K562 (cell line): ENCODE measurements around the gene NRF1. TPM values are rescaled to one million over a fixed set of nuclear protein-coding genes. Genes with fewer than 3 reads are reported as not detected.

Experiments
- CHD4 ChIP-seq: fragments of 200-600 bp; sonication (generic); IDR thresholded peaks from 3 replicates; pipeline ENCODE4 v1.6.1; 2012; ENCODE audit warnings: low read depth, mild to moderate bottlenecking, mixed read lengths, low read length, inconsistent platforms; ENCODE audit not compliant: insufficient read depth, insufficient replicate concordance, poor library complexity, severe bottlenecking
- CREM ChIP-seq: IDR thresholded peaks from 2 replicates; pipeline ENCODE4 v1.6.1; 2014; ENCODE audit warnings: antibody characterized with exemption, low read depth
- FOXJ2 ChIP-seq: fragments of 200-800 bp; sonication (Bioruptor generic); IDR thresholded peaks from 2 replicates; pipeline ENCODE4 v1.6.1; 2016; ENCODE audit warnings: missing genetic modification characterization, missing compliant biosample characterization
- FOXP4 ChIP-seq: sonication (generic); formaldehyde crosslinking; IDR thresholded peaks from 2 replicates; pipeline ENCODE4 v1.8.0; 2022; ENCODE audit warnings: mild to moderate bottlenecking, missing genetic modification reagents, borderline replicate concordance
- GATAD2A ChIP-seq: fragments of 450-650 bp; IDR thresholded peaks from 2 replicates; pipeline ENCODE4 v1.6.1; 2017
- HDAC1 ChIP-seq, 2 experiments: fragments of 450-650 bp; IDR thresholded peaks; 2 replicates each; pipeline ENCODE4 v1.6.1; 2016 to 2017; ENCODE audit warnings: inconsistent platforms in 1 of 2, mild to moderate bottlenecking in 1 of 2, moderate library complexity in 1 of 2
- HDAC6 ChIP-seq: IDR thresholded peaks from 2 replicates; pipeline ENCODE4 v1.6.1; 2012; ENCODE audit warnings: low read depth, mild to moderate bottlenecking, control low read depth, inconsistent platforms, low read length, moderate library complexity
- ID3 ChIP-seq, 2 experiments: fragments of 250-450 bp in 1 of 2; fragments of 450-650 bp in 1 of 2; sonication (Bioruptor Pico) in 1 of 2; IDR thresholded peaks; 2 replicates each; pipeline versions ENCODE4 v1.6.1 to v1.8.0; 2016 to 2021; ENCODE audit warnings: mild to moderate bottlenecking in 2 of 2, moderate library complexity in 2 of 2, missing compliant biosample characterization in 1 of 2, missing genetic modification characterization in 1 of 2
- KLF6 ChIP-seq: fragments of 250-450 bp; sonication (Bioruptor Pico); IDR thresholded peaks from 2 replicates; pipeline ENCODE4 v1.4.0; 2020; ENCODE audit warnings: mild to moderate bottlenecking, moderate library complexity, borderline replicate concordance
- MBD2 ChIP-seq: sonication (generic); IDR thresholded peaks from 2 replicates; pipeline ENCODE4 v1.6.1; 2016; ENCODE audit warnings: low read depth, borderline replicate concordance
- MYBL2 ChIP-seq, 2 experiments: fragments of 450-650 bp in 1 of 2; sonication (generic) in 1 of 2; formaldehyde crosslinking in 1 of 2; IDR thresholded peaks; 2 replicates each; pipeline versions ENCODE4 v1.6.1 to v1.8.1; 2017 to 2022; ENCODE audit warnings: borderline replicate concordance in 1 of 2, inconsistent platforms in 1 of 2, low read depth in 1 of 2, mild to moderate bottlenecking in 1 of 2, missing genetic modification reagents in 1 of 2, moderate library complexity in 1 of 2
- NFE2 ChIP-seq: IDR thresholded peaks from 2 replicates; pipeline ENCODE4 v1.6.1; 2014; ENCODE audit warnings: antibody characterized with exemption, low read depth
- RCOR1 ChIP-seq, 2 experiments: IDR thresholded peaks; 2 replicates each; pipeline ENCODE4 v1.6.1; 2012; ENCODE audit warnings: low read depth in 2 of 2, low read length in 2 of 2, borderline replicate concordance in 1 of 2, improper control_type of control experiment in 1 of 2
- SAFB2 ChIP-seq: fragments of 200-400 bp; formaldehyde crosslinking; IDR thresholded peaks from 2 replicates; pipeline ENCODE4 v1.6.1; 2018; ENCODE audit warnings: borderline replicate concordance, low read length, low read depth, moderate library complexity; ENCODE audit not compliant: severe bottlenecking
- SMAD4 ChIP-seq: fragments of 250-450 bp; sonication (Bioruptor Pico); conservative IDR thresholded peaks from 2 replicates; pipeline ENCODE4 v1.8.0; 2021; ENCODE audit warnings: inconsistent platforms, mild to moderate bottlenecking, moderate library complexity
- SP1 ChIP-seq: sonication (generic); formaldehyde crosslinking; IDR thresholded peaks from 2 replicates; pipeline ENCODE4 v1.8.1; 2022; ENCODE audit warnings: mild to moderate bottlenecking, missing genetic modification reagents
- SPI1 ChIP-seq: IDR thresholded peaks from 2 replicates; pipeline ENCODE4 v1.6.1; 2011; ENCODE audit warnings: low read depth, low read length, control low read depth, borderline replicate concordance
- SRSF1 ChIP-seq: fragments of 200-400 bp; formaldehyde crosslinking; IDR thresholded peaks from 2 replicates; pipeline ENCODE4 v1.6.1; 2017; ENCODE audit warnings: mild to moderate bottlenecking, low read depth, low read length, moderate library complexity
- STAT5A ChIP-seq: IDR thresholded peaks from 2 replicates; pipeline ENCODE4 v1.6.1; 2012; ENCODE audit warnings: low read length, inconsistent platforms, borderline replicate concordance
- TBL1XR1 ChIP-seq, 2 experiments: IDR thresholded peaks; 2 replicates each; pipeline ENCODE4 v1.6.1; 2012; ENCODE audit warnings: improper control_type of control experiment in 2 of 2, low read length in 2 of 2, mild to moderate bottlenecking in 1 of 2
- TFAP4 ChIP-seq: sonication (generic); formaldehyde crosslinking; IDR thresholded peaks from 2 replicates; pipeline ENCODE4 v1.8.0; 2022; ENCODE audit warnings: missing genetic modification reagents, mild to moderate bottlenecking, moderate library complexity, borderline replicate concordance
- ZBTB1 ChIP-seq: sonication (generic); formaldehyde crosslinking; IDR thresholded peaks from 2 replicates; pipeline ENCODE4 v1.8.1; 2023; ENCODE audit warnings: missing genetic modification reagents, low read depth, mild to moderate bottlenecking, borderline replicate concordance
- polyA plus RNA-seq, 8 experiments: library from polyadenylated mRNA; depleted of rRNA in 4 of 8; stranded (reverse) in 5 of 8; unstranded in 3 of 8; fragments of >200 nt; fragmentation: Nextera tagmentation in 2 of 8; fragmentation: Illumina TruSeq in 1 of 8; extraction: Ambion mirVana in 2 of 8; extraction: Trizol in 1 of 8; gene quantifications; 2 replicates each; pipeline versions ENCODE4 v1.2.1 to v1.2.3, GENCODE V29; 2011 to 2014; ENCODE audit warnings: inconsistent platforms in 1 of 8, missing spikeins in 1 of 8
- total RNA-seq, 7 experiments: library from RNA; depleted of rRNA in 6 of 7; stranded (reverse); fragments of >200 nt in 6 of 7; fragmentation: Illumina TruSeq in 2 of 7; extraction: Trizol in 2 of 7; gene quantifications; 2 replicates each; pipeline versions ENCODE4 v1.2.1 to v1.2.3, GENCODE V29; 2011 to 2021; ENCODE audit warnings: low replicate concordance in 1 of 7

Gene NRF1
- total and polyA plus RNA-seq, 9 of the 15 experiments (the other 6 are each of a cell fraction or from before 2014, with no cell fraction given), result 8.6 to 28.8 (median 20.3) TPM

- 0 out of 2 replicates have a peak, but pooled peaks have one; percentile 58 for TF ChIP-seq FOXJ2 (tag)
- no peak for TF ChIP-seq ID3 (CRISPR knock-in tag; IDR thresholded peaks at IDR 0.05)
- TF ChIP-seq ID3 (tag; IDR thresholded peaks at IDR 0.05), result peak; percentile 65; the same call in 1 of the 2 replicates
- no peak for TF ChIP-seq MBD2
- 0 out of 2 replicates have a peak, but pooled peaks have one; percentile 44 for TF ChIP-seq GATAD2A
- no peak for TF ChIP-seq SRSF1
- peak; percentile 31; the same call in 1 of the 2 replicates for TF ChIP-seq CREM
- no peak for TF ChIP-seq SAFB2
- peak; percentile 95 for TF ChIP-seq RCOR1 (IDR thresholded peaks at IDR 0.05; ENCODE audit: borderline replicate concordance in 1 of 2, low read depth in 2 of 2, low read length in 2 of 2)
- TF ChIP-seq NFE2, result peak; percentile 23; the same call in 1 of the 2 replicates
- TF ChIP-seq KLF6 (CRISPR knock-in tag), result no peak
- peak; percentile 85 for TF ChIP-seq SMAD4 (CRISPR knock-in tag)
- TF ChIP-seq SPI1, result peak; percentile 76
- TF ChIP-seq HDAC1 (IDR thresholded peaks at IDR 0.05), result peak in 1 of 2 experiments; percentile 63; a peak in 2 of 4 replicates
- no peak; the same call in 1 of the 2 replicates for TF ChIP-seq TFAP4 (CRISPR knock-in tag)
- TF ChIP-seq STAT5A, result no peak
- TF ChIP-seq CHD4, result peak; percentile 80
- 0 out of 2 replicates have a peak, but pooled peaks have one; percentile 35 for TF ChIP-seq SP1 (CRISPR knock-in tag)
- TF ChIP-seq ZBTB1 (CRISPR knock-in tag), result 0 out of 2 replicates have a peak, but pooled peaks have one; percentile 27
- 0 out of 2 replicates have a peak, but pooled peaks have one; percentile 40 for TF ChIP-seq FOXP4 (CRISPR knock-in tag)
- TF ChIP-seq TBL1XR1 (IDR thresholded peaks at IDR 0.05; ENCODE audit: low read length in 2 of 2), result peak; percentile 44 to 68; a peak in 1 of 4 replicates
- 0 out of 2 replicates have a peak, but pooled peaks have one; percentile 6 for TF ChIP-seq HDAC6
- no peak for TF ChIP-seq MYBL2 (IDR thresholded peaks at IDR 0.05; ENCODE audit: low read depth)
- no peak for TF ChIP-seq MYBL2 (CRISPR knock-in tag; IDR thresholded peaks at IDR 0.05; ENCODE audit: borderline replicate concordance)
These were observed 173.5 kb downstream of the NRF1 start (continued) for GRCh38 chr7:129784783-129785684.
